Ovary (tissue), 9 donors: ENCODE data around the gene MARCO. TPM values are rescaled to one million over a fixed set of nuclear protein-coding genes. Genes with fewer than 3 reads are reported as not detected.

Experiments used
- DNase-seq, 5 donors: peaks; one replicate each; pipeline ENCODE4 v3.0.0-alpha.2; 2019 to 2020
- H3K27ac ChIP-seq, 2 donors: fragments of 200-600 bp; one replicate each; pipeline versions ENCODE4 v1.5.1 to v1.8.0; 2019 to 2022
- H3K27me3 ChIP-seq: fragments of 200-600 bp; one replicate; pipeline ENCODE4 v1.8.0; 2022
- H3K36me3 ChIP-seq: fragments of 200-600 bp; sonication (generic); one replicate; pipeline ENCODE4 v1.5.1; 2019
- H3K4me1 ChIP-seq: one replicate; pipeline ENCODE4 v1.8.1; 2013; ENCODE audit warnings: mild to moderate bottlenecking, moderate library complexity; ENCODE audit not compliant: insufficient read depth
- H3K4me3 ChIP-seq: fragments of 200-600 bp; sonication (generic); one replicate; pipeline ENCODE4 v1.5.1; 2017
- H3K9me3 ChIP-seq, 2 donors: fragments of 200-600 bp in 1 of 2; sonication (generic) in 1 of 2; one replicate each; pipeline versions ENCODE4 v1.5.1 to v1.8.1; 2013 to 2019; ENCODE audit warnings: mild to moderate bottlenecking in 1 of 2, moderate library complexity in 1 of 2
- EP300 ChIP-seq: sonication (generic); formaldehyde crosslinking; IDR thresholded peaks from one replicate; pipeline ENCODE4 v1.6.1; 2017; ENCODE audit warnings: antibody characterized with exemption
- POLR2A ChIP-seq: fragments of 450-650 bp; IDR thresholded peaks from one replicate; pipeline ENCODE4 v1.6.1; 2017; ENCODE audit warnings: antibody characterized with exemption, mild to moderate bottlenecking, moderate library complexity
- WGBS, 3 donors: extraction: QIAGEN DNeasy Blood & Tissue Kit in 1 of 3; methylation state at CpG; one replicate each; pipeline versions ENCODE4 v1.1.5 to v1.1.7; 2013 to 2017; 5-methylcytosine and 5-hydroxymethylcytosine counted together
- intact Hi-C, 4 donors: fragments of 100-400 bp; cut with DNase I; formaldehyde crosslinking; loops; one replicate each; pipeline versions ENCODE4 v1.11.0 to v1.15.1; 2022 to 2023
- polyA plus RNA-seq, 2 donors: library from polyadenylated mRNA; stranded (reverse); fragments of 200-250 nt in 1 of 2; fragments of 350-450 nt in 1 of 2; fragmentation: Illumina TruSeq in 1 of 2; extraction: RNeasy Lipid Tissue Mini Kit (QIAGEN cat#74804) in 1 of 2; gene quantifications; one replicate each; pipeline ENCODE4 v1.2.3, GENCODE V29; 2013 to 2014
- total RNA-seq, 7 donors: library from RNA; depleted of rRNA in 2 of 7; stranded (reverse); fragments of >200 nt in 2 of 7; fragmentation: NEBNext Ultra II Directional in 3 of 7; extraction: Animal tissue kit (Norgen Biotek cat#: 25700) in 3 of 7; gene quantifications; one replicate each; pipeline versions ENCODE4 v1.1.0 to v1.2.4, GENCODE V29; 2016 to 2023
- TF ChIP-seq, protein P1 (sequence below), 3 donors: fragments of 450-650 bp in 2 of 3; fragments of 200-600 bp in 1 of 3; IDR thresholded peaks; one replicate each; pipeline versions ENCODE4 v1.5.1 to v1.8.0; 2016 to 2022; ENCODE audit warnings: antibody characterized with exemption in 3 of 3, mild to moderate bottlenecking in 1 of 3
- donor health status: DM: no; HTN: no; CAD: no; lungs with moderate emphysema.
- donor health status: DM: no; HTN: no; CAD: no.
- donor health status: Bipolar disorder and iron deficiency.
- donor health status: DM: yes; HTN: yes; CAD: no.
- donor health status: DM: no; HTN: no; CAD: no.
- donor health status: DM: yes; HTN: yes; CAD: no.

Gene MARCO
- total and polyA plus RNA-seq, 9 donors, result 1.1 to 19.9 (median 6.0) TPM

GRCh38 chr2:118980022-118980421 is 38.0 kb downstream of the MARCO start:
- Histone ChIP-seq H3K4me3 (no peak overlapping the region), H3K27ac (no peak overlapping the region), H3K4me1 (no peaks in the 10 kb centered on the region), H3K36me3 (no peaks in the 10 kb centered on the region), H3K9me3 (no peaks in the 10 kb centered on the region), H3K27me3 (no peaks in the 10 kb centered on the region)
- intact Hi-C loops, result no loop called here
- 60 to 77% (median 69%) methylated on average over 4 of the region's 4 CpGs for WGBS, 3 donors
- TF ChIP-seq, protein P1, sequence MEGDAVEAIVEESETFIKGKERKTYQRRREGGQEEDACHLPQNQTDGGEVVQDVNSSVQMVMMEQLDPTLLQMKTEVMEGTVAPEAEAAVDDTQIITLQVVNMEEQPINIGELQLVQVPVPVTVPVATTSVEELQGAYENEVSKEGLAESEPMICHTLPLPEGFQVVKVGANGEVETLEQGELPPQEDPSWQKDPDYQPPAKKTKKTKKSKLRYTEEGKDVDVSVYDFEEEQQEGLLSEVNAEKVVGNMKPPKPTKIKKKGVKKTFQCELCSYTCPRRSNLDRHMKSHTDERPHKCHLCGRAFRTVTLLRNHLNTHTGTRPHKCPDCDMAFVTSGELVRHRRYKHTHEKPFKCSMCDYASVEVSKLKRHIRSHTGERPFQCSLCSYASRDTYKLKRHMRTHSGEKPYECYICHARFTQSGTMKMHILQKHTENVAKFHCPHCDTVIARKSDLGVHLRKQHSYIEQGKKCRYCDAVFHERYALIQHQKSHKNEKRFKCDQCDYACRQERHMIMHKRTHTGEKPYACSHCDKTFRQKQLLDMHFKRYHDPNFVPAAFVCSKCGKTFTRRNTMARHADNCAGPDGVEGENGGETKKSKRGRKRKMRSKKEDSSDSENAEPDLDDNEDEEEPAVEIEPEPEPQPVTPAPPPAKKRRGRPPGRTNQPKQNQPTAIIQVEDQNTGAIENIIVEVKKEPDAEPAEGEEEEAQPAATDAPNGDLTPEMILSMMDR (IDR thresholded peaks at IDR 0.05), result no peak
- TF ChIP-seq POLR2A, result no peak
- no peak for TF ChIP-seq EP300
- DNase-seq, result no peak

GRCh38 chr2:118980573-118980972 is 38.6 kb downstream of the MARCO start:
- no peak overlapping the region for H3K27ac ChIP-seq
- H3K36me3 ChIP-seq, result no peaks in the 10 kb centered on the region
- intact Hi-C loops, result no loop called here
- no peak for DNase-seq
- no peaks in the 10 kb centered on the region for H3K4me1 ChIP-seq
- WGBS, 3 donors, result 49 to 67% (median 57%) methylated on average over 2 of the region's 2 CpGs
- TF ChIP-seq, protein P1 (IDR thresholded peaks at IDR 0.05), result no peak
- TF ChIP-seq EP300, result no peak
- no peak for TF ChIP-seq POLR2A
- no peaks in the 10 kb centered on the region for H3K9me3 ChIP-seq
- H3K27me3 ChIP-seq, result no peaks in the 10 kb centered on the region
- H3K4me3 ChIP-seq, result no peak overlapping the region

- no peaks in the 10 kb centered on the region for H3K9me3 ChIP-seq
- no peaks in the 10 kb centered on the region for H3K27me3 ChIP-seq
- DNase-seq, result no peak
- H3K4me1 ChIP-seq, result no peaks in the 10 kb centered on the region
- no peak overlapping the region for H3K27ac ChIP-seq
- intact Hi-C loops, result no loop called here
- no peak overlapping the region for H3K4me3 ChIP-seq
- no peak for TF ChIP-seq EP300
- TF ChIP-seq POLR2A, result no peak
- TF ChIP-seq, protein P1 (IDR thresholded peaks at IDR 0.05), result no peak
- 38 to 73% (median 53%) methylated on average over 2 of the region's 2 CpGs for WGBS, 3 donors
- H3K36me3 ChIP-seq, result no peaks in the 10 kb centered on the region
Observed at GRCh38 chr2:118981632-118982031, 39.6 kb downstream of the MARCO start.

- Histone ChIP-seq H3K27me3 (no peaks in the 10 kb centered on the region), H3K4me1 (no peaks in the 10 kb centered on the region), H3K27ac (no peak overlapping the region), H3K4me3 (no peak overlapping the region), H3K9me3 (no peaks in the 10 kb centered on the region), H3K36me3 (no peaks in the 10 kb centered on the region)
- no peak for DNase-seq
- TF ChIP-seq EP300, result no peak
- WGBS, 3 donors, result 70 to 82% (median 77%) methylated on average over 3 of the region's 3 CpGs
- intact Hi-C loops, result no loop called here
Observed at GRCh38 chr2:118982039-118982438, 40.0 kb downstream of the MARCO start.

- DNase-seq, result no peak
- no peak for TF ChIP-seq EP300
- no peak for TF ChIP-seq POLR2A
- TF ChIP-seq, protein P1 (IDR thresholded peaks at IDR 0.05), result no peak
- H3K27me3 ChIP-seq, result no peaks in the 10 kb centered on the region
- H3K36me3 ChIP-seq, result no peaks in the 10 kb centered on the region
- H3K4me1 ChIP-seq, result no peaks in the 10 kb centered on the region
- no peaks in the 10 kb centered on the region for H3K9me3 ChIP-seq
- H3K27ac ChIP-seq, result no peak overlapping the region
- intact Hi-C loops, result no loop called here
- no peak overlapping the region for H3K4me3 ChIP-seq
- 49 to 68% (median 66%) methylated on average over 6 of the region's 6 CpGs for WGBS, 3 donors
Observed at GRCh38 chr2:118983133-118983532, 41.1 kb downstream of the MARCO start.
